ENCODE measurements around the gene FARP1.
"Not testable (repeated sequence)": the region's sequence is repeated elsewhere in the genome, so short reads cannot be mapped to it uniquely, and the experiment has no call there.

FARP1 gene

GRCh38 chr13:98265692-98266551, 123.0 kb downstream of the FARP1 start:
- DNase-seq = no peak

DNA sequence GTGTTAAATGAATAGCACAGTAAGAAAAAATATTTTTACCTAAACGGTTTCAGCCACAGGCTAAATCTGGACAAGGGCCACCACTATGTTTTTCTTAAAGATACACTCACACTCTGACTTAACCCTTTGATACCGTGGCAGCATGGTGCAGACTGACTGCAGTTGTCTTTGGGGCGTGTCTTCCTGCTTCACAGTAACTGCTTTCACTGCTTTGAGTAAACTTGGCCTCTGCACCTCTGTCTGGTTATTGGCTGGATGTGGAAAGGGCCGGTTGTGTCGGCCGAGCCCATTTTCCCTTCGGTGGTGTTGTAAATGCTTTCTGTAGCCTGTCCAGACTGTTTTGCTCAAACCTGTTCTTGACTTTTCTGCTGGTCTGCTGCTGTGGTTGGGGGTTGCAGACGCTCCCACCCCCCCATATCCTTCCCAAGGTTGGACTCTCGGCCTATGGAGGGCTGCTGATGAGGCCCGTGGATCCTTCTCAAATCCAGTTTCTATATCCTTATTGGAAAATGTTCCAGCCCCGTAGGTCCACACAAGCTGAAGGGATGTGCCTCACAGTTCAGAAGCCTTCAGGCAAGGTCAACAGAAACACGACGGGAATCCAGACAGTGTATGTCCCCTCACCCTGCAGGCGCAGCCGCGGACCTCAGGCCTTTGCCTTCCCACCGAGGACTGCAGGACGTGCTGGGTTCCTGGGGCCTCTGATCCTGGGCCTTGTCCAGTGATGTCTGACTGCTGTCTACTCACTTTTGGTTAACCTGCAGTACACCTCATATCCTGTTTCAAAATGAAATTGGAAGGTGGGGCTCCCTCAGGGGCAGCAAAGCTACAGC, 124.4 kb downstream of the FARP1 start:
- no peak for DNase-seq

DNA sequence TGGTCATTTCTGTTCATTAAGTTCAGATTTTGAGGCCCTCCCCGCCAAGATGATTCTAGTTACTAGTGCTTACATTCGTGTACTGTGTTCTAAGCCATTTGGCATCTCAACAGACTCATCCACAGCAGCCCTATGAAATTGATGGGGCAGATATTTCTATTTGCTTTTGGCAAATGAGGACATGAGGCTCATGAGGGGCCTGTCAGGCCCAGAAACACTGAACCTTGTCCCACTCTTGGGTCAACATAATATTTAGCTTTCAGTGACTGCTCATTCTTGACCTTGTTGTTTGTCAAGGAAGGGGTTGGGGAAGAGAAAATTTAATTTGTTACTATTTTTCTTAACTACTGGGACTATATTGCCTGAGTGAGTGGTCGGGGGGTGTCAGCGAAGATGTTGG, 126.5 kb downstream of the FARP1 start:
- DNase-seq = no peak

DNA sequence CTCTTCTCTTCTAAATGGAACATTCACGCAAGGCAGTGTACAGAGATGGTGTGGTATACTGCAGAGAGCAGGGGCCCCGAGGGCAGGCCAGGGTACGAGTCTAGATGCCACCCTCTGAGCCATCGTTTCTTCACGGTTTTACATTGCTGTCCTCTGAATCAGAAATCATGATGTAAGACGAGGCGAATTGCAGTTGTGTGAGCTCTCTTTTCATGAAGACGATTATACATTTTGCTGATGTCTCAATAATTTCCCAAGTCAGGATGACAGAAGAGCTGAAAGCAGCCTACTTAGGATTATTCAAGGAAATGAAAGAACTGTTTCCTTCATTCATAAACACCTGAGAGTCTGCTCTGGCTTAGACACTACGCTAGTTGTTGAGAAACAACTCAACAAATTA, 127.9 kb downstream of the FARP1 start:
- DNase-seq = no peak

DNA sequence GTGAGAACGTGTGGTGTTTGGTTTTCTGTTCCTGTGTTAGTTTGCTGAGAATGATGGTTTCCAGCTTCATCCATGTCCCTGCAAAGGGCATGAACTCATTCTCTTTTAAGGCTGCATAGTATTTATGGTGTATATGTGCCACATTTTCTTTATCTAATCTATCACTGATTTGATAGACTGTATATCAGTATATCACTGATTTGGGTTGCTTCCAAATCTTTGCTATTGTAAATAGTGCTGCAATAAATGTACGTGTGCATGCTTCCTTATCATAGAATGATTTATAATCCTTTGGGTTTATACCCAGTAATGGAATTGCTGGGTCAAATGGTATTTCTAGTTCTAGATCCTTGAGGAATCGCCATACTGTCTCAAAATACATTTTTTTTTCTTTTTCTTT, 128.8 kb downstream of the FARP1 start:
- DNase-seq = not testable (repeated sequence)

GRCh38 chr13:98272549-98272948, 129.7 kb downstream of the FARP1 start:
- DNase-seq = no peak

DNA sequence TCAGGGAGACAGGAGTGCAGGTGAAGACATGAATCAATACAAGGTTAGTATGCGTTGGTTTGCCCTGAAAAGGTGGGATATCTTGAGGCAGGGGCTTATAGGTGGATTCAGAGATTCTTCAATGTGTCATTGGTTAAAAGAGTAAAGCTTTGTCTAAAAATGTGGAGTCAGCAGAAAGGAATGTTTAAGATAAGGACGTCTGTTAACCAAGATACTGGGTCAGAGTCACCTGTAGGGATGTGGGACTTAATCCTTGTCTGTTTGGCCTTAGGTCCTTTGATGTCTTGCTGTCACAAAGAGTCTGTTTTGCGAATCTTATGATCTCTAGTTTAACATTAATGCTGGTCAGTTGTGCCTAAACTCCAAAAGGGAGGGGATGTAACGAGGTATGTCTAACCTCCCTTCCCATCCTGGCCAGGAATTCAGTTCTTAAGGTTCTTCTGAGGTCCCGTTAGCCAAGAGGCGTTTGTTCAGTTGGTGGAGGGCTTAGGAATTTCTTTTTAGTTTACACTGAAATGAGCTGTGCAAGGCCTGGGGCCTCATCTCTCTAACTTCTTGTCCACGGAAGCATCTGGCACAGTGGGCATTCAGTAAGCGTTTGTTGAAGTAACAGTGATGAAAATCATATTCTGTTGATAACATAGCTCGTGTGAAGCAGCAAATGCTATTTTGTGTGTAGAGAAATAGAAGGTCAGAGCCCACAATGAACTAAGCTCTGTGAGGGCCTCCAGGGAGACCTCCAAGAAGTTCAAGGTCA, 130.4 kb downstream of the FARP1 start:
- no peak for DNase-seq

DNA sequence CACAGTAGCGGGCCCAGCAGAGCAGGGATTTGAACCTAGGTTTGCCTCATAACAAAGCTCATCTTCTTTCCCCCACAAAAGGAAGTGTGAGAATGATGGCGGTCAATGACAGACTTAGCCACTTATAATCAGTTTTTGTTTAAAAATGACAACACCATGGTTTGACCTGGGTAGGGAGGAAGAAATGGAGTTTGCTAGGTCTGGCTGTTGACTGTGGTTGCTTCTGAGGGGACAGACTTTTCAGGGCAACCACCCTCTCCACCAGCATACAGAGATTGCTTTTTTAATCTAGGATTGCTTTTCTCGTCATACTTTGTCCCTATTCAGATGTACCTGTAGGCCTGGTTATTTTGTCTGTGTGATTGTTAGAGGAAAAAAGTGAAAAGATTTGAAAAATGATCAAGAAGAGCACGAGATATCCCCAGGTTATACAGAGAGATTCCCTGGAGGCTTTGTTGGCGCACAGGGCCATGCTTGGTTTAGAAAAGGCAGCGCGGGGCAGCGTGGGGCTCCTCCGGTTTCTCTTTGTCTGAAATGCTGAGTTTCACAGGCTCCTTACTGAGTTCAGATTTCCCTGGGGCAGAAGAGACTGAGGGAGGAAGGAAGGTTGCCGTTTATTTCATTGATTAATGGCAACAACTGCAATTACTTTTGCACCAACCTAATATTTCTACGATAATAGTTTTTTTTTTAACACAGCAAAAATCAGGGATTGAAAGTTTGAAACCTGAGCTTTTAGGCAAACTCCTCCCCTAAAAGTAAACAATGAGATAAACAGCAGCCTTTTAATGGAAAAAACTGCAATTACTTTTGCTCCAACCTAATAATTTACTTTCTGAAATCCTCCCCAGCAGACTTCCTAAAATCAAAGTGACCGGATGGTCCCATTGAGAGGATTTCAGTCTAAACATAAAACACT, 131.2 kb downstream of the FARP1 start:
- no peak for DNase-seq

- no peak for DNase-seq
These were observed 132.1 kb downstream of the FARP1 start for GRCh38 chr13:98274921-98275487.

DNA sequence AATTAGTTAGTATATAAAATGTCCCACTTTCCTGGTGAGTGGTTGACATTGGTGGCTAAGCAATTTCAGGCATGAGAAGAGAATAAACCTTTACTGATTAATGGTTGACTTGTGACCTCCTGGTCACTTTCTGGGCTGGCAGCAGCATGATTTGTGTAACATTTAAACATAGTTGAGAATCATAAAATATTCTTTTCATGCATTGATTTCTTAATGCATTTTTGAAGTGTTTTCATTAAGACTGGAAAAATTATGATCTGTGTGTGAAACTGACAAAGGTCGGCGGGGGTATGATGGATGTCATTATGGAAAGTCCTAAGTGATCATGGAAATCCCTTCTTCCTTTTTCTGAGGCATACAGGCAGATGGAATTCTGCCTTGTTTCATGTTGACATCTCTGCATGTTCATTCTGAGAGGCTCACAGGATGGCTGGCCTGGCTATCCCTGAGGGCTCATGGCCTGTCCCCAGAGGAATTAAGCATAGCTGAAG, 132.8 kb downstream of the FARP1 start:
- DNase-seq = no peak

GRCh38 chr13:98276486-98276885, 133.6 kb downstream of the FARP1 start:
- DNase-seq = no peak

DNA sequence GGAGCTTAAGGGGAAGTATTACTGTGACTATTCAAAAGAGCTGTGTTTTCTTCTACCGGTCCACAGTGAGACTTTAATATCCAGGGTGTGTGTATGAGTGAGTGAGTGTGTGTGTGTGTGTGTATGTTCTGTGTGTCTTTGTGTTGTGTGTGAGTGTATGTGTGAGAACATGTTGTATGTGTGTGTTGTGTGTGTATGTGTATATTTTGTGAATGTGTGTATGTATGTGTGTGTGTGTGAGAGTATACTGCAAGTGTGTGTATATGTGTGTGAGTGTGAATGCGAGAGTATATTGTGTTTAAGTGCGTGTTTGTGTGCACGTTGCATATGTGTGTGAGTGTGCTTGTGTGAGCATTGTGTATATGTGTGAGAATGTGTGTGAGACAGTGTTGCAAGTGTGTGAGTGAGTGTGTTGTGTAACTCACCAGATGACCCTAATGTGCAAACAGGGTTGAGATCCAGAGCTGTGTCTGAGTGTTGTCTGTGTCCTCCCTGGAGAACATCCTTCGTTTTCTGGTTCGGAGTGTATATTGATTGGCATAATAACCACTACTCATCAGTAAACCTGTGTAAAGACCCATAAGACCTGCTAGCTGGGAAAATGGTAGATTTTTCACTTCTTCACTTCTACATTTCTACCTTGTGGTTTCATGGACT, 135.3 kb downstream of the FARP1 start:
- no peak for DNase-seq

DNA sequence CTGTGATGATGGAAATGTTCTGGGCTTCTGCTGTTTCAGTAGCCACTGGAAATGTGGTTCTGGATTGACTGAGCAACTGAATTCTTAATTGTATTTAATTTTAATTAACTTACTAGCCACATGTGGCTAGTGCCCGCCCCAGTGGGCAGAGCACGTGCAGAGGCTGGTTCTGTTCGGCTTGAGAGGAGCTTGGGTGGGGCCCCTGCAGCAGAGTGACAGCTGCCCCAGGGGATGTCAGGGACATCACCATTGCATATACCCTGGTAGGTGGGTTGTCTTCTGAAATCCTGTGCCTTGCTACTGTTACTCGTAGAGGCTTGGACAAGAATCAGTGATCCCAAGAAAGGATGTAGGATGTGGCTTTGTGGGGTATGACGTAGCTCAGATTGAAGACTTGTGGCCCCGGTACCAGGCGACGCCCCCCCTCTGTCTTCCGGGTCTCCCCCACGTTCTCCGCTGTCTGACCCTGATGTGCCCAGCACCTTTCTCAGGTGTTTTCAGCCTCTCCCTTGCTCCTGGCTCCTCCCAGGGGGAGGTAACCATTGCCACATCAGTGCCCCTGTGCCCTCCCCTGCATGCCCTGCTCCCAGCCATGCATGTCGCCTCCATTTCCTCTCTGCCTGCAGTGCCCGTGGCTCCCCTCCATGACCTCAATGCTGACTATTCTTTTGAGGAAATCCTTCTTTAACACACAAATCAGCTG, 136.7 kb downstream of the FARP1 start:
- no peak for DNase-seq

GRCh38 chr13:98280176-98280510, 137.2 kb downstream of the FARP1 start:
- DNase-seq = no peak

- no peak for DNase-seq
These were observed 141.8 kb downstream of the FARP1 start for GRCh38 chr13:98284679-98285078.

GRCh38 chr13:98285317-98285716, 142.4 kb downstream of the FARP1 start:
- no peak for DNase-seq

DNA sequence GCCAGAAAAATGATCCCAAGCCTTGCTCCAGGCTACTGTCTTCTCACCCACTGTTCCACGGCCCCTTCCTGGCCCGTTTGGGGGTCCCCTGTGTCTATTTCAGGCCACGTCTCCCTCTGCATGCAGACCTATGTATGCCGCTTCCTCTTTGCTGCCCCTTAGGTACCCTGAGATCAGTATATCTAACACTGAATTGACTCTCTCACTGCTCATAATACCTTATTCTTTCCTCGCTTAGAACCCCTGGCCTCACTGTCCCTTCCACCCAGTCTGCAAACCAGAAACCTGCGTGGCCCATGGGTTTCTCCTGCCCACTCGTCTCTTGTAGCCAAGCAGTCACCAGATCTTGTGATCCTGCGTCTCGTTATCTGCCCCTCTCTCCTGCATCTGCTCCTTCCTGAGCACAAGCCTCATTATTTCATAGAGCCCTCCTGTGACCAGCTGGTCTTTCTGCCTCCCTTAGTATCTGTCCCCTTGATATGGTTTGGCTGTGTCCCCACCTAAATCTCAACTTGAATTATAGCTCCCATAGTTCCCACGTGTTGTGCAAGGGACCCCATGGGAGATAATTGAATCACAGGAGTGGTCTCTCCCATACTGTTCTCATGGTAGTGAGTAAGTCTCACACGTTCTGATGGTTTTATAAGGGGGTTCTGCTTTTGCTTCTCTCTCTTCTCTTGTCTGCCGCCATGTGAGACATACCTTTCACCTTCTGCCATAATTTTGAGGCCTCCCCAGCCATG, 143.1 kb downstream of the FARP1 start:
- no peak for DNase-seq

- no peak for DNase-seq
These were observed 143.9 kb downstream of the FARP1 start for GRCh38 chr13:98286799-98287198.

- DNase-seq = no peak
These were observed 145.3 kb downstream of the FARP1 start for GRCh38 chr13:98288211-98288610.
